GM18951 (cell line): ENCODE measurements around the gene ANK2.
"Not testable (repeated sequence)": the region's sequence is repeated elsewhere in the genome, so short reads cannot be mapped to it uniquely, and the experiment has no call there.

ENCODE experiments used
- POLR2A ChIP-seq: IDR thresholded peaks from 4 replicates; pipeline ENCODE4 v1.6.1; 2011; ENCODE audit warnings: mild to moderate bottlenecking; ENCODE audit not compliant: insufficient read length, insufficient read depth; ENCODE audit errors: extremely low read depth
- in situ Hi-C: fragments of 300-500 bp; cut with MboI; formaldehyde crosslinking; loops from one replicate; pipeline ENCODE4 v1.12.0; 2022; ENCODE audit warnings: low sequenced_read_pairs, mixed read lengths, inconsistent platforms; ENCODE audit not compliant: unreplicated experiment

ANK2 gene

GRCh38 chr4:113183032-113183605, 133.7 kb downstream of the ANK2 start:
- no peak for TF ChIP-seq POLR2A
- in situ Hi-C loops = no loop called here

GRCh38 chr4:113186220-113186619, 136.8 kb downstream of the ANK2 start:
- in situ Hi-C loops = not testable (repeated sequence)

- no peak for TF ChIP-seq POLR2A
- in situ Hi-C loops = no loop called here
Measured at GRCh38 chr4:113186913-113187312, 137.5 kb downstream of the ANK2 start.

GRCh38 chr4:113187358-113187757, 137.9 kb downstream of the ANK2 start:
- in situ Hi-C loops = no loop called here

GRCh38 chr4:113189546-113189945, 140.1 kb downstream of the ANK2 start:
- in situ Hi-C loops = no loop called here
- no peak for TF ChIP-seq POLR2A

More at GRCh38 chr4:113187358-113187757, 137.9 kb downstream of the ANK2 start:
- no peak for TF ChIP-seq POLR2A

- no peak for TF ChIP-seq POLR2A
- in situ Hi-C loops = no loop called here
Measured at GRCh38 chr4:113209153-113209552, 159.7 kb downstream of the ANK2 start.

GRCh38 chr4:113209652-113210320, 160.3 kb downstream of the ANK2 start:
- no peak for TF ChIP-seq POLR2A

GRCh38 chr4:113212613-113213012, 163.2 kb downstream of the ANK2 start:
- in situ Hi-C loops = no loop called here

More at GRCh38 chr4:113209652-113210320, 160.3 kb downstream of the ANK2 start:
- in situ Hi-C loops = no loop called here

GRCh38 chr4:113221990-113222389, 172.5 kb downstream of the ANK2 start:
- in situ Hi-C loops = no loop called here
- no peak for TF ChIP-seq POLR2A

More at GRCh38 chr4:113212613-113213012, 163.2 kb downstream of the ANK2 start:
- TF ChIP-seq POLR2A = no peak

GRCh38 chr4:113222471-113222870, 173.0 kb downstream of the ANK2 start:
- TF ChIP-seq POLR2A = no peak
- in situ Hi-C loops = no loop called here

- in situ Hi-C loops = no loop called here
- no peak for TF ChIP-seq POLR2A
Measured at GRCh38 chr4:113223001-113223400, 173.5 kb downstream of the ANK2 start.

GRCh38 chr4:113232194-113232593, 182.7 kb downstream of the ANK2 start:
- in situ Hi-C loops = no loop called here
- TF ChIP-seq POLR2A = no peak

GRCh38 chr4:113236916-113237315, 187.5 kb downstream of the ANK2 start:
- no peak for TF ChIP-seq POLR2A
- in situ Hi-C loops = no loop called here

- in situ Hi-C loops = no loop called here
- TF ChIP-seq POLR2A = no peak
Measured at GRCh38 chr4:113243312-113243711, 193.9 kb downstream of the ANK2 start.

GRCh38 chr4:113244747-113245146, 195.3 kb downstream of the ANK2 start:
- in situ Hi-C loops = not testable (repeated sequence)
